Fibroblast of lung (primary cell): ENCODE measurements around the gene PLXNA4. TPM values are rescaled to one million over a fixed set of nuclear protein-coding genes. Genes with fewer than 3 reads are reported as not detected.

Experiments
- DNase-seq, 2 donors: peaks; one replicate each; pipeline versions ENCODE4 v3.0.0 to v3.0.0-alpha.2; 2010; ENCODE audit warnings: low read depth in 2 of 2
- H2AFZ ChIP-seq: 2 replicates; pipeline ENCODE4 v1.5.1; 2012; ENCODE audit warnings: low read length, control low read depth, inconsistent platforms
- H3K27ac ChIP-seq: 2 replicates; pipeline ENCODE4 v1.5.1; 2011; ENCODE audit warnings: low read length, control low read depth; ENCODE audit not compliant: insufficient read depth
- H3K27me3 ChIP-seq: 2 replicates; pipeline ENCODE4 v1.5.1; 2011; ENCODE audit warnings: mild to moderate bottlenecking, low read length; ENCODE audit not compliant: control insufficient read depth, insufficient read depth
- H3K36me3 ChIP-seq: 2 replicates; pipeline ENCODE4 v1.5.1; 2011; ENCODE audit warnings: low read length; ENCODE audit not compliant: control insufficient read depth, insufficient read depth
- H3K4me1 ChIP-seq: 2 replicates; pipeline ENCODE4 v1.5.1; 2011; ENCODE audit warnings: low read length; ENCODE audit not compliant: control insufficient read depth, insufficient read depth; ENCODE audit errors: extremely low read depth
- H3K4me2 ChIP-seq: 2 replicates; pipeline ENCODE4 v1.5.1; 2011; ENCODE audit warnings: low read length, control low read depth; ENCODE audit not compliant: insufficient read depth; ENCODE audit errors: extremely low read depth
- H3K4me3 ChIP-seq, 4 experiments: fragments of 200-600 bp in 1 of 4; sonication (generic) in 1 of 4; replicated peaks in 1 of 4; 2 replicates each; pipeline ENCODE4 v1.5.1; 2011 to 2016; ENCODE audit warnings: low read length in 4 of 4, low read depth in 3 of 4, mild to moderate bottlenecking in 3 of 4, control low read depth in 2 of 4, inconsistent platforms in 1 of 4, mixed read lengths in 1 of 4; ENCODE audit not compliant: insufficient read depth in 1 of 4; ENCODE audit errors: control extremely low read depth in 1 of 4
- H3K79me2 ChIP-seq: 2 replicates; pipeline ENCODE4 v1.5.1; 2012; ENCODE audit warnings: mild to moderate bottlenecking, low read length, inconsistent platforms; ENCODE audit not compliant: control insufficient read depth, insufficient read depth
- H3K9ac ChIP-seq: 2 replicates; pipeline ENCODE4 v1.5.1; 2011; ENCODE audit warnings: mild to moderate bottlenecking, low read length, control low read depth; ENCODE audit not compliant: insufficient read depth
- H3K9me3 ChIP-seq: 2 replicates; pipeline ENCODE4 v1.5.1; 2012; ENCODE audit warnings: low read depth, low read length; ENCODE audit not compliant: control insufficient read depth, insufficient read depth
- H4K20me1 ChIP-seq: 2 replicates; pipeline ENCODE4 v1.5.1; 2011; ENCODE audit warnings: low read length; ENCODE audit not compliant: control insufficient read depth, insufficient read depth; ENCODE audit errors: extremely low read depth
- EZH2 ChIP-seq: IDR thresholded peaks from 2 replicates; pipeline ENCODE4 v1.5.1; 2012; ENCODE audit warnings: low read length, control low read depth, mild to moderate bottlenecking; ENCODE audit errors: missing control alignments
- polyA plus RNA-seq, 2 donors: library from polyadenylated mRNA; depleted of rRNA in 1 of 2; stranded (reverse) in 1 of 2; unstranded in 1 of 2; fragments of >200 nt; gene quantifications; 2 replicates each; pipeline ENCODE4 v1.2.1, GENCODE V29; 2011 to 2012; ENCODE audit warnings: missing spikeins in 1 of 2
- total RNA-seq: library from RNA; depleted of rRNA; stranded (reverse); fragments of >200 nt; gene quantifications from 2 replicates; pipeline ENCODE4 v1.2.1, GENCODE V29; 2014
- TF ChIP-seq, protein P1 (sequence below), 2 donors: IDR thresholded peaks in 1 of 2; conservative IDR thresholded peaks in 1 of 2; 1 replicate in 1 of 2; 2 replicates in 1 of 2; pipeline ENCODE4 v1.5.1; 2011 to 2012; ENCODE audit warnings: low read length in 2 of 2, control low read depth in 1 of 2, inconsistent platforms in 1 of 2, low read depth in 1 of 2, mild to moderate bottlenecking in 1 of 2

PLXNA4 gene
- total and polyA plus RNA-seq, 2 donors (not counting 1 experiment from before 2014, with no cell fraction given): 1.2 to 1.5 TPM

GRCh38 chr7:132328760-132329159 is 247.5 kb downstream of the PLXNA4 start:
- no peak for TF ChIP-seq EZH2
- TF ChIP-seq, protein P1, sequence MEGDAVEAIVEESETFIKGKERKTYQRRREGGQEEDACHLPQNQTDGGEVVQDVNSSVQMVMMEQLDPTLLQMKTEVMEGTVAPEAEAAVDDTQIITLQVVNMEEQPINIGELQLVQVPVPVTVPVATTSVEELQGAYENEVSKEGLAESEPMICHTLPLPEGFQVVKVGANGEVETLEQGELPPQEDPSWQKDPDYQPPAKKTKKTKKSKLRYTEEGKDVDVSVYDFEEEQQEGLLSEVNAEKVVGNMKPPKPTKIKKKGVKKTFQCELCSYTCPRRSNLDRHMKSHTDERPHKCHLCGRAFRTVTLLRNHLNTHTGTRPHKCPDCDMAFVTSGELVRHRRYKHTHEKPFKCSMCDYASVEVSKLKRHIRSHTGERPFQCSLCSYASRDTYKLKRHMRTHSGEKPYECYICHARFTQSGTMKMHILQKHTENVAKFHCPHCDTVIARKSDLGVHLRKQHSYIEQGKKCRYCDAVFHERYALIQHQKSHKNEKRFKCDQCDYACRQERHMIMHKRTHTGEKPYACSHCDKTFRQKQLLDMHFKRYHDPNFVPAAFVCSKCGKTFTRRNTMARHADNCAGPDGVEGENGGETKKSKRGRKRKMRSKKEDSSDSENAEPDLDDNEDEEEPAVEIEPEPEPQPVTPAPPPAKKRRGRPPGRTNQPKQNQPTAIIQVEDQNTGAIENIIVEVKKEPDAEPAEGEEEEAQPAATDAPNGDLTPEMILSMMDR (conservative IDR thresholded peaks at IDR 0.05 in 1 of 2, IDR thresholded peaks at IDR 0.05 in 1 of 2; ENCODE audit: low read depth in 1 of 2, low read length in 2 of 2): no peak
- H3K27ac ChIP-seq: no peak overlapping the region
- no peak overlapping the region for H3K4me3 ChIP-seq

GRCh38 chr7:132328047-132328620 is 248.1 kb downstream of the PLXNA4 start:
- Histone ChIP-seq H3K9ac (no peak overlapping the region), H3K9me3 (no peaks in the 10 kb centered on the region), H3K27ac (no peak overlapping the region), H4K20me1 (no peaks in the 10 kb centered on the region), H2AFZ (no peak overlapping the region), H3K4me1 (no peaks in the 10 kb centered on the region), H3K27me3 (no peaks in the 10 kb centered on the region), H3K36me3 (no peaks in the 10 kb centered on the region), H3K79me2 (no peaks in the 10 kb centered on the region), H3K4me2 (no peak overlapping the region), H3K4me3 (no peak overlapping the region)
- TF ChIP-seq EZH2: no peak
- DNase-seq: no peak

More at GRCh38 chr7:132328760-132329159, 247.5 kb downstream of the PLXNA4 start:
- Histone ChIP-seq H3K79me2 (no peaks in the 10 kb centered on the region), H3K4me1 (no peaks in the 10 kb centered on the region), H3K4me2 (no peak overlapping the region), H3K9ac (no peak overlapping the region), H3K27me3 (no peaks in the 10 kb centered on the region), H4K20me1 (no peaks in the 10 kb centered on the region), H2AFZ (no peak overlapping the region), H3K9me3 (no peaks in the 10 kb centered on the region), H3K36me3 (no peaks in the 10 kb centered on the region)
- DNase-seq: no peak

- TF ChIP-seq, protein P1 (conservative IDR thresholded peaks at IDR 0.05 in 1 of 2, IDR thresholded peaks at IDR 0.05 in 1 of 2; ENCODE audit: low read depth in 1 of 2, low read length in 2 of 2): no peak
- no peak for TF ChIP-seq EZH2
- Histone ChIP-seq H3K9ac (no peak overlapping the region), H3K36me3 (no peaks in the 10 kb centered on the region), H4K20me1 (no peaks in the 10 kb centered on the region), H3K27me3 (no peaks in the 10 kb centered on the region), H2AFZ (no peak overlapping the region), H3K4me3 (no peak overlapping the region), H3K4me1 (no peaks in the 10 kb centered on the region), H3K4me2 (no peak overlapping the region), H3K79me2 (no peaks in the 10 kb centered on the region), H3K9me3 (no peaks in the 10 kb centered on the region), H3K27ac (no peak overlapping the region)
- no peak for DNase-seq
Observed at GRCh38 chr7:132326878-132327589, 249.2 kb downstream of the PLXNA4 start.
